Measurements from ENCODE around the gene SMCP. TPM values are rescaled to one million over a fixed set of nuclear protein-coding genes. Genes with fewer than 3 reads are reported as not detected.

Gene SMCP
- total RNA-seq, result not detected

GRCh38 chr1:152878042-152878441 is at the start of gene SMCP:
Gene SMCP (plus strand): TSS chr1:152878322. CDS start chr1:152884423, 6,101 bp downstream.
- Histone ChIP-seq H3K36me3 (no peaks in the 10 kb centered on the region), H3K4me3 (no peak within 1 kb of the TSS), H3K27me3 (no peaks in the 10 kb centered on the region), H3K4me1 (no peaks in the 10 kb centered on the region), H3K9me3 (no peaks in the 10 kb centered on the region), H3K27ac (no peak within 1 kb of the TSS)
- intact Hi-C loops (cut with DNase I; ENCODE audit: low total_unique reads), result no loop called here
- TF ChIP-seq POLR2A (IDR thresholded peaks at IDR 0.05) (no peak), POLR2AphosphoS5 (IDR thresholded peaks at IDR 0.05) (no peak)
- DNase-seq (ENCODE audit: low spot score in 2 of 2), result no peak

GRCh38 chr1:152836870-152837269 is 41.3 kb upstream of the SMCP start:
- H3K27ac ChIP-seq, result no peak overlapping the region
- no peaks in the 10 kb centered on the region for H3K9me3 ChIP-seq
- H3K36me3 ChIP-seq, result no peaks in the 10 kb centered on the region
- H3K4me3 ChIP-seq, result no peak overlapping the region
- intact Hi-C loops (cut with DNase I; ENCODE audit: low total_unique reads), result no loop called here
- DNase-seq (ENCODE audit: low spot score in 2 of 2), result no peak
- no peak for TF ChIP-seq POLR2A (IDR thresholded peaks at IDR 0.05)
- TF ChIP-seq CTCF (IDR thresholded peaks at IDR 0.05), result no peak
- TF ChIP-seq POLR2AphosphoS5 (IDR thresholded peaks at IDR 0.05), result no peak
- no peaks in the 10 kb centered on the region for H3K27me3 ChIP-seq
- no peaks in the 10 kb centered on the region for H3K4me1 ChIP-seq

- no peaks in the 10 kb centered on the region for H3K9me3 ChIP-seq
- no peaks in the 10 kb centered on the region for H3K4me1 ChIP-seq
- no peak within 1 kb of the TSS for H3K4me3 ChIP-seq
- peaks cover 3% of the 10 kb centered on the region for H3K36me3 ChIP-seq
- H3K27me3 ChIP-seq, result no peaks in the 10 kb centered on the region
- no peak for DNase-seq (ENCODE audit: low spot score in 2 of 2)
- no peak for TF ChIP-seq CTCF (IDR thresholded peaks at IDR 0.05)
- TF ChIP-seq POLR2AphosphoS5 (IDR thresholded peaks at IDR 0.05), result no peak
- no peak for TF ChIP-seq POLR2A (IDR thresholded peaks at IDR 0.05)
- H3K27ac ChIP-seq, result no peak within 1 kb of the TSS
- intact Hi-C loops (cut with DNase I; ENCODE audit: low total_unique reads), result no loop called here
Observed at GRCh38 chr1:152842556-152842955, 35.6 kb upstream of the SMCP start, which contains the start of gene LCE6A. Gene LCE6A (plus strand): TSS chr1:152842856. CDS start chr1:152843521, 665 bp downstream.

- H3K27ac ChIP-seq, result no peak overlapping the region
Observed at GRCh38 chr1:152855661-152856060, 22.5 kb upstream of the SMCP start.

GRCh38 chr1:152858062-152858461 is 20.1 kb upstream of the SMCP start:
- Histone ChIP-seq H3K9me3 (no peaks in the 10 kb centered on the region), H3K36me3 (no peaks in the 10 kb centered on the region), H3K27ac (no peak overlapping the region), H3K4me1 (no peaks in the 10 kb centered on the region), H3K27me3 (no peaks in the 10 kb centered on the region), H3K4me3 (no peak overlapping the region)
- DNase-seq (ENCODE audit: low spot score in 2 of 2), result no peak
- TF ChIP-seq POLR2AphosphoS5 (IDR thresholded peaks at IDR 0.05) (no peak), POLR2A (IDR thresholded peaks at IDR 0.05) (no peak), CTCF (IDR thresholded peaks at IDR 0.05) (no peak)
- intact Hi-C loops (cut with DNase I; ENCODE audit: low total_unique reads), result no loop called here

More at GRCh38 chr1:152855661-152856060, 22.5 kb upstream of the SMCP start:
- intact Hi-C loops (cut with DNase I; ENCODE audit: low total_unique reads), result no loop called here
- Histone ChIP-seq H3K4me1 (no peaks in the 10 kb centered on the region), H3K4me3 (no peak overlapping the region), H3K36me3 (no peaks in the 10 kb centered on the region), H3K9me3 (no peaks in the 10 kb centered on the region), H3K27me3 (no peaks in the 10 kb centered on the region)
- DNase-seq (ENCODE audit: low spot score in 2 of 2), result no peak
- TF ChIP-seq POLR2A (IDR thresholded peaks at IDR 0.05) (no peak), CTCF (IDR thresholded peaks at IDR 0.05) (no peak), POLR2AphosphoS5 (IDR thresholded peaks at IDR 0.05) (no peak)

- intact Hi-C loops (cut with DNase I; ENCODE audit: low total_unique reads), result no loop called here
- no peak for DNase-seq (ENCODE audit: low spot score in 2 of 2)
- no peaks in the 10 kb centered on the region for H3K36me3 ChIP-seq
- no peaks in the 10 kb centered on the region for H3K4me1 ChIP-seq
- H3K4me3 ChIP-seq, result no peak within 1 kb of the TSS
- no peaks in the 10 kb centered on the region for H3K9me3 ChIP-seq
- TF ChIP-seq CTCF (IDR thresholded peaks at IDR 0.05) (no peak), POLR2AphosphoS5 (IDR thresholded peaks at IDR 0.05) (no peak)
- H3K27me3 ChIP-seq, result no peaks in the 10 kb centered on the region
- H3K27ac ChIP-seq, result no peak within 1 kb of the TSS
Observed at GRCh38 chr1:152859696-152860095, 18.4 kb upstream of the SMCP start, which contains the start of gene LCE7A. Gene LCE7A (plus strand): TSS chr1:152859996. CDS start chr1:152860698, 702 bp downstream.
